HepG2 (cell line): Measurements from ENCODE around the gene RHOXF2B. TPM values are rescaled to one million over a fixed set of nuclear protein-coding genes. Genes with fewer than 3 reads are reported as not detected.

Source experiments
- ATAC-seq: fragments of 200-7000 bp; cut with Tn5 transposase; 3 replicates; pipeline ENCODE4 v1.9.1; 2020; ENCODE audit warnings: mild to moderate bottlenecking, moderate library complexity
- BruUV-seq: library from RNA; stranded (reverse); fragments of 400-500 nt; replicated peaks from 2 replicates; lab custom pipeline; 2021; lab: Mats Ljungman, UMichigan
- CTCF ChIA-PET: fragments of 300-600 bp; formaldehyde crosslinking; extraction: SDS; loops from one replicate; lab custom pipeline; 2021; ENCODE audit warnings: low total read pairs, inconsistent platforms, low intra/inter-chr PET ratio; lab: Yijun Ruan, JAX
- POLR2A ChIA-PET: fragments of 350-600 bp; sonication (Branson Sonifier 250); formaldehyde crosslinking; loops from one replicate; lab custom pipeline; 2020; ENCODE audit warnings: antibody characterized with exemption, inconsistent platforms; lab: Yijun Ruan, JAX
- DNase-seq: peaks from one replicate; pipeline ENCODE4 v3.0.0-alpha.2; 2015; ENCODE audit warnings: low spot score
- FAIRE-seq: peaks from 3 replicates; lab custom pipeline; 2011; peaks lifted over from hg19 to GRCh38; lab: Jason Lieb, UNC
- H2AFZ ChIP-seq: one replicate; pipeline ENCODE4 v1.6.1; 2011; ENCODE audit warnings: low read length, inconsistent platforms
- H3K27ac ChIP-seq: fragments of 300-600 bp; 3 replicates; pipeline ENCODE4 v1.8.0; 2011; ENCODE audit warnings: mixed run types, mild to moderate bottlenecking, mixed read lengths, low read length, inconsistent platforms; ENCODE audit not compliant: insufficient read depth; ENCODE audit errors: extremely low read length
- H3K27me3 ChIP-seq, 2 experiments: fragments of 200-600 bp in 1 of 2; 2 replicates in 1 of 2; 3 replicates in 1 of 2; pipeline versions ENCODE4 v1.6.0 to v1.8.0; 2011; ENCODE audit warnings: low read length in 2 of 2, mild to moderate bottlenecking in 2 of 2, moderate library complexity in 2 of 2, inconsistent platforms in 1 of 2; ENCODE audit not compliant: insufficient read depth in 2 of 2, control insufficient read depth in 1 of 2
- H3K36me3 ChIP-seq, 2 experiments: fragments of 200-600 bp in 1 of 2; replicated peaks in 1 of 2; 2 replicates in 1 of 2; 3 replicates in 1 of 2; pipeline versions ENCODE4 v1.5.1 to v1.8.0; 2011; ENCODE audit warnings: low read length in 2 of 2, inconsistent platforms in 1 of 2; ENCODE audit not compliant: insufficient read depth in 2 of 2, control insufficient read depth in 1 of 2
- H3K4me1 ChIP-seq: 2 replicates; pipeline ENCODE4 v1.5.1; 2012; ENCODE audit warnings: low read length, inconsistent platforms; ENCODE audit not compliant: insufficient read depth
- H3K4me2 ChIP-seq: 2 replicates; pipeline ENCODE4 v1.6.0; 2011; ENCODE audit warnings: low read depth, low read length, inconsistent platforms
- H3K4me3 ChIP-seq, 3 experiments: fragments of 200-600 bp in 1 of 3; sonication (generic), shearing (Covaris generic) in 1 of 3; replicated peaks in 1 of 3; 2 replicates each; pipeline ENCODE4 v1.5.1; 2011 to 2016; ENCODE audit warnings: low read length in 3 of 3, inconsistent platforms in 2 of 3, low read depth in 2 of 3, mild to moderate bottlenecking in 2 of 3, control low read depth in 1 of 3, mixed read lengths in 1 of 3; ENCODE audit not compliant: insufficient read depth in 1 of 3
- H3K79me2 ChIP-seq: one replicate; pipeline ENCODE4 v1.6.1; 2011; ENCODE audit warnings: low read length, inconsistent platforms; ENCODE audit not compliant: insufficient read depth
- H3K9ac ChIP-seq: 2 replicates; pipeline ENCODE4 v1.6.0; 2011; ENCODE audit warnings: mild to moderate bottlenecking, low read depth, low read length, inconsistent platforms; ENCODE audit not compliant: insufficient read depth
- H3K9me3 ChIP-seq: 2 replicates; pipeline ENCODE4 v1.5.1; 2012; ENCODE audit warnings: mild to moderate bottlenecking, low read length
- H4K20me1 ChIP-seq: 2 replicates; pipeline ENCODE4 v1.6.0; 2011; ENCODE audit warnings: inconsistent platforms, mild to moderate bottlenecking, low read length, moderate library complexity; ENCODE audit not compliant: insufficient read depth
- DMAP1 ChIP-seq: IDR thresholded peaks from 2 replicates; pipeline ENCODE4 v1.6.1; 2016
- JUN ChIP-seq: sonication (generic); formaldehyde crosslinking; IDR thresholded peaks from 2 replicates; pipeline ENCODE4 v1.4.0; 2020; ENCODE audit warnings: mild to moderate bottlenecking, missing genetic modification reagents
- MXI1 ChIP-seq: IDR thresholded peaks from 3 replicates; pipeline ENCODE4 v1.6.1; 2012; ENCODE audit warnings: low read depth, low read length, inconsistent platforms, borderline replicate concordance
- NFYC ChIP-seq: IDR thresholded peaks from 2 replicates; pipeline ENCODE4 v1.6.1; 2016; ENCODE audit warnings: missing genetic modification reagents, missing compliant biosample characterization
- PHF20 ChIP-seq: sonication (generic); formaldehyde crosslinking; IDR thresholded peaks from 2 replicates; pipeline ENCODE4 v1.5.0; 2020; ENCODE audit warnings: mild to moderate bottlenecking, missing genetic modification reagents
- RBAK ChIP-seq: sonication (generic); formaldehyde crosslinking; IDR thresholded peaks from 2 replicates; pipeline ENCODE4 v1.5.1; 2020; ENCODE audit warnings: mild to moderate bottlenecking, missing genetic modification reagents
- RBM39 ChIP-seq: fragments of 200-400 bp; formaldehyde crosslinking; IDR thresholded peaks from one replicate; pipeline ENCODE4 v1.6.1; 2018; ENCODE audit warnings: antibody characterized with exemption, mild to moderate bottlenecking, low read depth, low read length; ENCODE audit not compliant: poor library complexity, severe bottlenecking
- SMYD3 ChIP-seq: sonication (generic); formaldehyde crosslinking; IDR thresholded peaks from 2 replicates; pipeline ENCODE4 v1.8.1; 2023; ENCODE audit warnings: mild to moderate bottlenecking, missing genetic modification reagents
- SP2 ChIP-seq: sonication (generic); formaldehyde crosslinking; IDR thresholded peaks from 2 replicates; pipeline ENCODE4 v1.5.1; 2020; ENCODE audit warnings: mild to moderate bottlenecking, missing genetic modification reagents
- TBP ChIP-seq: sonication (generic); formaldehyde crosslinking; IDR thresholded peaks from 2 replicates; pipeline ENCODE4 v1.5.0; 2020; ENCODE audit warnings: missing genetic modification reagents
- ZNF557 ChIP-seq: sonication (generic); formaldehyde crosslinking; IDR thresholded peaks from 2 replicates; pipeline ENCODE4 v1.4.0; 2020; ENCODE audit warnings: missing genetic modification reagents
- in situ Hi-C: cut with HindIII; loops from 2 replicates; pipeline ENCODE4 v1.10.0; 2017; ENCODE audit warnings: low pct_unique_long_range_greater_than_20kb; ENCODE audit not compliant: extremely low pct_ligation_motif_present
- intact Hi-C: fragments of 100-400 bp; cut with micrococcal nuclease; formaldehyde crosslinking; loops from one replicate; pipeline ENCODE4 v1.10.0; 2022; ENCODE audit not compliant: unreplicated experiment
- polyA plus RNA-seq, 8 experiments: library from polyadenylated mRNA; depleted of rRNA in 3 of 8; stranded (reverse) in 7 of 8; unstranded in 1 of 8; fragments of >200 nt; fragmentation: Illumina TruSeq in 4 of 8; extraction: Trizol in 4 of 8; gene quantifications; 2 replicates each; pipeline versions ENCODE4 v1.2.1 to v1.2.3, GENCODE V29; 2011 to 2016; ENCODE audit warnings: low read depth in 4 of 8, missing spikeins in 1 of 8, mixed read lengths in 1 of 8; ENCODE audit not compliant: insufficient read depth in 1 of 8
- total RNA-seq, 5 experiments: library from RNA; depleted of rRNA; stranded (reverse); fragments of >200 nt; fragmentation: Illumina TruSeq; extraction: Trizol; gene quantifications; 2 replicates each; pipeline ENCODE4 v1.2.3, GENCODE V29; 2016; ENCODE audit warnings: low read depth in 1 of 5
- TF ChIP-seq, protein P1 (sequence below): sonication (generic); formaldehyde crosslinking; IDR thresholded peaks from 2 replicates; pipeline ENCODE4 v1.4.0; 2020; ENCODE audit warnings: missing genetic modification reagents, mild to moderate bottlenecking, borderline replicate concordance
- TF ChIP-seq, protein P2 (sequence below): sonication (generic); formaldehyde crosslinking; conservative IDR thresholded peaks from 2 replicates; pipeline ENCODE4 v1.4.0; 2020; ENCODE audit warnings: missing genetic modification reagents
- TF ChIP-seq, protein P3 (sequence below): sonication (generic); formaldehyde crosslinking; conservative IDR thresholded peaks from 2 replicates; pipeline ENCODE4 v1.4.0; 2020; ENCODE audit warnings: missing genetic modification reagents
- TF ChIP-seq, protein P4 (sequence below), 2 experiments: sonication (generic) in 1 of 2; formaldehyde crosslinking in 1 of 2; IDR thresholded peaks; 2 replicates each; pipeline versions ENCODE4 v1.6.1 to v1.9.0; 2014 to 2022; ENCODE audit warnings: antibody characterized with exemption in 1 of 2, borderline replicate concordance in 1 of 2, inconsistent platforms in 1 of 2, low read depth in 1 of 2, missing genetic modification reagents in 1 of 2

RHOXF2B gene
- total and polyA plus RNA-seq, 2 of the 13 experiments (the other 11 are each of a cell fraction or from before 2014, with no cell fraction given), result not detected

DNA sequence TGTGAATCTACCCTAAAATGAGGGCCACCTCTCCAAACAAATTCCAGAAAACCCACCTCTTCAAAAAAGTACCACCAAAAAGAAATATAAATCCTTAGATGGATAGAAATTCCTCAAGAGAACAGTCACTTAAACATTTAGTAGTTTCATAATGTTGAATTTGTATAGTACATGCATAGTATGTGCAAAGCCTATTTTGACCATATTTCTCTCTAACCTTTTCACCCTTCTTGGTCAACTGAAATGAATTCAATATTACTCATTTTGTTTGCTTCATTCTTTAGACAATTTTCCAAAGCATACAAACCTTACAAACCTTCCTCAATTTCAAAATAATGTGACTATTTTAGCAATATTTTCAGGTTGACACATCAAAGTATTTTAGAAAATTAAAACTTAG lies 34.1 kb upstream of the RHOXF2B start:
- Histone ChIP-seq H3K4me1 (no peaks in the 10 kb centered on the region), H3K9me3 (no peaks in the 10 kb centered on the region), H3K4me3 (no peak overlapping the region), H3K4me2 (no peak overlapping the region), H2AFZ (no peak overlapping the region), H3K36me3 (no peaks in the 10 kb centered on the region), H3K27me3 (no peaks in the 10 kb centered on the region), H3K27ac (no peak overlapping the region), H3K79me2 (no peaks in the 10 kb centered on the region), H3K9ac (no peak overlapping the region), H4K20me1 (no peaks in the 10 kb centered on the region)
- BruUV-seq, result no TSS peak
- intact Hi-C loops (no loop called here), in situ Hi-C loops (no loop called here)
- ATAC-seq (no peak), DNase-seq (no peak), FAIRE-seq (no peak)
- CTCF ChIA-PET, result no interaction called here
- POLR2A ChIA-PET, result no interaction called here
- no peak for TF ChIP-seq SP2 (CRISPR knock-in tag)
- no peak for TF ChIP-seq ZNF557
- TF ChIP-seq, protein P1, sequence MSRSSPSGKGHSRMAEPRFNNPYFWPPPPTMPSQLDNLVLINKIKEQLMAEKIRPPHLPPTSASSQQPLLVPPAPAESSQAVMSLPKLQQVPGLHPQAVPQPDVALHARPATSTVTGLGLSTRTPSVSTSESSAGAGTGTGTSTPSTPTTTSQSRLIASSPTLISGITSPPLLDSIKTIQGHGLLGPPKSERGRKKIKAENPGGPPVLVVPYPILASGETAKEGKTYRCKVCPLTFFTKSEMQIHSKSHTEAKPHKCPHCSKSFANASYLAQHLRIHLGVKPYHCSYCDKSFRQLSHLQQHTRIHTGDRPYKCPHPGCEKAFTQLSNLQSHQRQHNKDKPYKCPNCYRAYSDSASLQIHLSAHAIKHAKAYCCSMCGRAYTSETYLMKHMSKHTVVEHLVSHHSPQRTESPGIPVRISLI, result no peak
- no peak for TF ChIP-seq JUN (CRISPR knock-in tag)
- TF ChIP-seq DMAP1, result no peak
- TF ChIP-seq, protein P2, sequence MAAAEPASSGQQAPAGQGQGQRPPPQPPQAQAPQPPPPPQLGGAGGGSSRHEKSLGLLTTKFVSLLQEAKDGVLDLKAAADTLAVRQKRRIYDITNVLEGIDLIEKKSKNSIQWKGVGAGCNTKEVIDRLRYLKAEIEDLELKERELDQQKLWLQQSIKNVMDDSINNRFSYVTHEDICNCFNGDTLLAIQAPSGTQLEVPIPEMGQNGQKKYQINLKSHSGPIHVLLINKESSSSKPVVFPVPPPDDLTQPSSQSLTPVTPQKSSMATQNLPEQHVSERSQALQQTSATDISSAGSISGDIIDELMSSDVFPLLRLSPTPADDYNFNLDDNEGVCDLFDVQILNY (CRISPR knock-in tag), result no peak
- no peak for TF ChIP-seq PHF20 (CRISPR knock-in tag)
- TF ChIP-seq SMYD3, result no peak
- TF ChIP-seq MXI1, result no peak
- no peak for TF ChIP-seq NFYC (CRISPR knock-in tag)
- TF ChIP-seq, protein P3, sequence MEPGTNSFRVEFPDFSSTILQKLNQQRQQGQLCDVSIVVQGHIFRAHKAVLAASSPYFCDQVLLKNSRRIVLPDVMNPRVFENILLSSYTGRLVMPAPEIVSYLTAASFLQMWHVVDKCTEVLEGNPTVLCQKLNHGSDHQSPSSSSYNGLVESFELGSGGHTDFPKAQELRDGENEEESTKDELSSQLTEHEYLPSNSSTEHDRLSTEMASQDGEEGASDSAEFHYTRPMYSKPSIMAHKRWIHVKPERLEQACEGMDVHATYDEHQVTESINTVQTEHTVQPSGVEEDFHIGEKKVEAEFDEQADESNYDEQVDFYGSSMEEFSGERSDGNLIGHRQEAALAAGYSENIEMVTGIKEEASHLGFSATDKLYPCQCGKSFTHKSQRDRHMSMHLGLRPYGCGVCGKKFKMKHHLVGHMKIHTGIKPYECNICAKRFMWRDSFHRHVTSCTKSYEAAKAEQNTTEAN (CRISPR knock-in tag), result no peak
- no peak for TF ChIP-seq RBAK
- TF ChIP-seq RBM39, result no peak
- TF ChIP-seq, protein P4, sequence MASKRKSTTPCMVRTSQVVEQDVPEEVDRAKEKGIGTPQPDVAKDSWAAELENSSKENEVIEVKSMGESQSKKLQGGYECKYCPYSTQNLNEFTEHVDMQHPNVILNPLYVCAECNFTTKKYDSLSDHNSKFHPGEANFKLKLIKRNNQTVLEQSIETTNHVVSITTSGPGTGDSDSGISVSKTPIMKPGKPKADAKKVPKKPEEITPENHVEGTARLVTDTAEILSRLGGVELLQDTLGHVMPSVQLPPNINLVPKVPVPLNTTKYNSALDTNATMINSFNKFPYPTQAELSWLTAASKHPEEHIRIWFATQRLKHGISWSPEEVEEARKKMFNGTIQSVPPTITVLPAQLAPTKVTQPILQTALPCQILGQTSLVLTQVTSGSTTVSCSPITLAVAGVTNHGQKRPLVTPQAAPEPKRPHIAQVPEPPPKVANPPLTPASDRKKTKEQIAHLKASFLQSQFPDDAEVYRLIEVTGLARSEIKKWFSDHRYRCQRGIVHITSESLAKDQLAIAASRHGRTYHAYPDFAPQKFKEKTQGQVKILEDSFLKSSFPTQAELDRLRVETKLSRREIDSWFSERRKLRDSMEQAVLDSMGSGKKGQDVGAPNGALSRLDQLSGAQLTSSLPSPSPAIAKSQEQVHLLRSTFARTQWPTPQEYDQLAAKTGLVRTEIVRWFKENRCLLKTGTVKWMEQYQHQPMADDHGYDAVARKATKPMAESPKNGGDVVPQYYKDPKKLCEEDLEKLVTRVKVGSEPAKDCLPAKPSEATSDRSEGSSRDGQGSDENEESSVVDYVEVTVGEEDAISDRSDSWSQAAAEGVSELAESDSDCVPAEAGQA (IDR thresholded peaks at IDR 0.05; ENCODE audit: low read depth), result no peak
- TF ChIP-seq, protein P4 (CRISPR knock-in tag; IDR thresholded peaks at IDR 0.05; ENCODE audit: borderline replicate concordance), result no peak
- TF ChIP-seq TBP (CRISPR knock-in tag), result no peak
